Measurements from ENCODE around the gene DNAAF9. TPM values are rescaled to one million over a fixed set of nuclear protein-coding genes. Genes with fewer than 3 reads are reported as not detected.

Gene DNAAF9
- total and polyA plus RNA-seq, 2 of the 8 experiments (the other 6 are each of a cell fraction or from before 2014, with no cell fraction given): 2.6 to 5.7 TPM

DNA sequence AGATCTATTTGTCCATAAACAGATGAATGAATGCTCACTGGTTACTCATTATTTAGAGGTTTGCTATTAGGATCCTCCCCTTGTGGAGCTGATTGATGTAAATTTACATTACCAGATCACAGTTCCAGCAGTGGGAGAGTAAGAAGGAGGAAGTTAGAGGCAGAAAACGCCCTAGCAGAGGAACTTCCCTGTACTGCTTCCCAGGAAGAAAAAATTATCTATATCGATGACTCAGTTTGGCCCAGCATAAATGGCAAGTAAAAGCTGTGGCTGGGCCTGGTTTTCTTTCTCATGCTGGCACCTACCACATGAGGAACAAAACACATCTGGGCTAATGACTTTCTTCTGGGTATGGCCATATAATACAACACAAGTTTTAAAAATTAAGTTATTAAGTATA is 35.7 kb downstream of the DNAAF9 start:
- H2BK20ac ChIP-seq (ENCODE audit: low read length): no peak overlapping the region
- no peaks in the 10 kb centered on the region for H3K4me1 ChIP-seq (replicated peaks in 1 of 4; ENCODE audit: control insufficient read depth in 3 of 4, insufficient read depth in 4 of 4, low read length in 3 of 4)
- ChIA-PET POLR2A (ENCODE audit: partially characterized antibody) (no interaction called here), CTCF (ENCODE audit: partially characterized antibody) (no interaction called here)
- peaks cover 2 to 12% (median 10%) of the 10 kb centered on the region in 4 experiments; a peak in 6 of 8 replicates for H3K36me3 ChIP-seq (ENCODE audit: control insufficient read depth in 2 of 4, insufficient read depth in 4 of 4, low read length in 3 of 4)
- H3K9ac ChIP-seq (replicated peaks in 1 of 4; ENCODE audit: extremely low read depth in 1 of 4, low read depth in 3 of 4, low read length in 3 of 4): no peak overlapping the region
- no peak for FAIRE-seq
- no peak overlapping the region for H3K4me3 ChIP-seq (ENCODE audit: extremely low read depth in 1 of 4, insufficient read depth in 2 of 4, low read depth in 3 of 4, low read length in 4 of 4)
- no peaks in the 10 kb centered on the region for H3K9me3 ChIP-seq (ENCODE audit: insufficient read depth in 2 of 2, low read depth in 1 of 2, low read length in 1 of 2)
- 85% methylated on average over 2 of the region's 2 CpGs; no CpG with 5 or more reads in 1 of the 2 experiments for WGBS, 2 experiments (ENCODE audit: extremely low coverage in 1 of 2, insufficient coverage in 1 of 2, insufficient read length in 1 of 2, insufficient replicate concordance in 2 of 2, low coverage in 1 of 2, low lambda C conversion rate in 2 of 2, missing lambda C conversion rate in 1 of 2)
- H3K18ac ChIP-seq (ENCODE audit: extremely low read depth, low read length): no peak overlapping the region
- DNase-seq (ENCODE audit: low read depth in 1 of 2, low spot score in 2 of 2): no peak
- no peaks in the 10 kb centered on the region for H4K20me1 ChIP-seq (replicated peaks in 1 of 2; ENCODE audit: control insufficient read depth in 1 of 2, insufficient read depth in 2 of 2, low read length in 2 of 2)
- H3K56ac ChIP-seq (replicated peaks; ENCODE audit: insufficient read length, low read depth, low read length): no peak overlapping the region
- no peaks in the 10 kb centered on the region for H3K27me3 ChIP-seq (replicated peaks in 1 of 4; ENCODE audit: control insufficient read depth in 3 of 4, extremely low read depth in 1 of 4, insufficient read depth in 3 of 4, low read length in 3 of 4)
- H3K4me2 ChIP-seq (ENCODE audit: insufficient read depth in 1 of 2, low read depth in 2 of 2, low read length in 2 of 2): no peak overlapping the region
- no peaks in the 10 kb centered on the region for H3K79me2 ChIP-seq (ENCODE audit: control insufficient read depth in 1 of 2, insufficient read depth in 2 of 2, low read length in 2 of 2)
- H3K4ac ChIP-seq (replicated peaks; ENCODE audit: insufficient read length, low read depth, low read length): no peak overlapping the region
- no peak overlapping the region for H3K14ac ChIP-seq (ENCODE audit: insufficient read length)
- H2BK5ac ChIP-seq (ENCODE audit: low read depth, low read length): no peak overlapping the region
- no peaks in the 10 kb centered on the region for H3K79me1 ChIP-seq (ENCODE audit: low read depth, low read length)
- H2AFZ ChIP-seq (ENCODE audit: low read length): no peak overlapping the region
- H3K23me2 ChIP-seq (ENCODE audit: low read depth, low read length): no peaks in the 10 kb centered on the region; the same call in 1 of the 2 replicates
- no peak overlapping the region for H4K91ac ChIP-seq (replicated peaks; ENCODE audit: insufficient read length, low read length)
- H2BK15ac ChIP-seq (ENCODE audit: low read length): no peak overlapping the region
- no peak overlapping the region for H3K23ac ChIP-seq (ENCODE audit: insufficient read length)
- H3K27ac ChIP-seq (ENCODE audit: low read depth, low read length): no peak overlapping the region
- no peak overlapping the region for H2BK12ac ChIP-seq (ENCODE audit: low read depth, low read length)
- no peak for TF ChIP-seq SAP30 (IDR thresholded peaks at IDR 0.05; ENCODE audit: insufficient read depth, insufficient replicate concordance, low read length)
- TF ChIP-seq CREB1 (IDR thresholded peaks at IDR 0.05): no peak
- TF ChIP-seq BACH1 (IDR thresholded peaks at IDR 0.05; ENCODE audit: low read length): no peak
- no peak for TF ChIP-seq GTF2F1 (IDR thresholded peaks at IDR 0.05; ENCODE audit: borderline replicate concordance, low read depth, low read length)
- TF ChIP-seq POLR2AphosphoS5 (IDR thresholded peaks at IDR 0.05; ENCODE audit: low read depth, low read length): no peak
- no peak for TF ChIP-seq POU5F1 (IDR thresholded peaks at IDR 0.05; ENCODE audit: low read depth, low read length)
- TF ChIP-seq JUN (IDR thresholded peaks at IDR 0.05; ENCODE audit: low read depth, low read length): no peak
- no peak overlapping the region for H2AK5ac ChIP-seq (ENCODE audit: low read depth, low read length)
- no peak overlapping the region for H4K5ac ChIP-seq (ENCODE audit: insufficient read length, low read depth, low read length)
- no peak overlapping the region for H2BK120ac ChIP-seq (replicated peaks; ENCODE audit: low read depth, low read length)
- no peak overlapping the region for H4K8ac ChIP-seq (ENCODE audit: extremely low read depth, insufficient read depth, low read length)
